ENCODE data around the gene TANGO6.

TANGO6 gene

GRCh38 chr16:69036399-69037091 lies 193.2 kb downstream of the TANGO6 start:
- Histone ChIP-seq H3K27me3 (ENCODE audit: control insufficient read depth, low read length) (no peaks in the 10 kb centered on the region), H3K4me1 (ENCODE audit: control insufficient read depth, low read length) (no peaks in the 10 kb centered on the region), H3F3A (ENCODE audit: control insufficient read depth, insufficient read depth) (no peaks in the 10 kb centered on the region), H3K9me3 (ENCODE audit: control insufficient read depth, insufficient read depth, low read length) (no peaks in the 10 kb centered on the region), H3K27ac (ENCODE audit: low read depth, low read length) (no peak overlapping the region), H3K36me3 (ENCODE audit: control insufficient read depth, low read length) (peaks cover 1% of the 10 kb centered on the region; the same call in 1 of the 2 replicates), H4K20me1 (ENCODE audit: control insufficient read depth, insufficient read depth, low read depth, low read length) (no peaks in the 10 kb centered on the region), H3K9me2 (replicated peaks; ENCODE audit: control insufficient read depth, low read length) (no peaks in the 10 kb centered on the region), H3K79me2 (ENCODE audit: control insufficient read depth, low read length) (no peaks in the 10 kb centered on the region), H3K4me2 (ENCODE audit: low read length) (no peak overlapping the region), H3K4me3 (ENCODE audit: low read length) (no peak overlapping the region)
- no peak for TF ChIP-seq EZH2phosphoT487 (IDR thresholded peaks at IDR 0.05; ENCODE audit: borderline replicate concordance, low read length)
- TF ChIP-seq, protein P1, sequence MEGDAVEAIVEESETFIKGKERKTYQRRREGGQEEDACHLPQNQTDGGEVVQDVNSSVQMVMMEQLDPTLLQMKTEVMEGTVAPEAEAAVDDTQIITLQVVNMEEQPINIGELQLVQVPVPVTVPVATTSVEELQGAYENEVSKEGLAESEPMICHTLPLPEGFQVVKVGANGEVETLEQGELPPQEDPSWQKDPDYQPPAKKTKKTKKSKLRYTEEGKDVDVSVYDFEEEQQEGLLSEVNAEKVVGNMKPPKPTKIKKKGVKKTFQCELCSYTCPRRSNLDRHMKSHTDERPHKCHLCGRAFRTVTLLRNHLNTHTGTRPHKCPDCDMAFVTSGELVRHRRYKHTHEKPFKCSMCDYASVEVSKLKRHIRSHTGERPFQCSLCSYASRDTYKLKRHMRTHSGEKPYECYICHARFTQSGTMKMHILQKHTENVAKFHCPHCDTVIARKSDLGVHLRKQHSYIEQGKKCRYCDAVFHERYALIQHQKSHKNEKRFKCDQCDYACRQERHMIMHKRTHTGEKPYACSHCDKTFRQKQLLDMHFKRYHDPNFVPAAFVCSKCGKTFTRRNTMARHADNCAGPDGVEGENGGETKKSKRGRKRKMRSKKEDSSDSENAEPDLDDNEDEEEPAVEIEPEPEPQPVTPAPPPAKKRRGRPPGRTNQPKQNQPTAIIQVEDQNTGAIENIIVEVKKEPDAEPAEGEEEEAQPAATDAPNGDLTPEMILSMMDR (IDR thresholded peaks at IDR 0.05; ENCODE audit: low read depth, low read length, poor library complexity, severe bottlenecking) = no peak

GRCh38 chr16:69037373-69038160 lies 194.2 kb downstream of the TANGO6 start:
- Histone ChIP-seq H3K9me3 (ENCODE audit: control insufficient read depth, insufficient read depth, low read length) (no peaks in the 10 kb centered on the region), H4K20me1 (ENCODE audit: control insufficient read depth, insufficient read depth, low read depth, low read length) (no peaks in the 10 kb centered on the region), H3K27me3 (ENCODE audit: control insufficient read depth, low read length) (no peaks in the 10 kb centered on the region), H3F3A (ENCODE audit: control insufficient read depth, insufficient read depth) (no peaks in the 10 kb centered on the region), H3K79me2 (ENCODE audit: control insufficient read depth, low read length) (no peaks in the 10 kb centered on the region), H3K36me3 (ENCODE audit: control insufficient read depth, low read length) (peaks cover 4% of the 10 kb centered on the region; the same call in 1 of the 2 replicates), H3K27ac (ENCODE audit: low read depth, low read length) (no peak overlapping the region), H3K4me2 (ENCODE audit: low read length) (no peak overlapping the region), H3K9me2 (replicated peaks; ENCODE audit: control insufficient read depth, low read length) (no peaks in the 10 kb centered on the region), H3K4me1 (ENCODE audit: control insufficient read depth, low read length) (no peaks in the 10 kb centered on the region), H3K4me3 (ENCODE audit: low read length) (no peak overlapping the region)
- TF ChIP-seq EZH2phosphoT487 (IDR thresholded peaks at IDR 0.05; ENCODE audit: borderline replicate concordance, low read length) = no peak

DNA sequence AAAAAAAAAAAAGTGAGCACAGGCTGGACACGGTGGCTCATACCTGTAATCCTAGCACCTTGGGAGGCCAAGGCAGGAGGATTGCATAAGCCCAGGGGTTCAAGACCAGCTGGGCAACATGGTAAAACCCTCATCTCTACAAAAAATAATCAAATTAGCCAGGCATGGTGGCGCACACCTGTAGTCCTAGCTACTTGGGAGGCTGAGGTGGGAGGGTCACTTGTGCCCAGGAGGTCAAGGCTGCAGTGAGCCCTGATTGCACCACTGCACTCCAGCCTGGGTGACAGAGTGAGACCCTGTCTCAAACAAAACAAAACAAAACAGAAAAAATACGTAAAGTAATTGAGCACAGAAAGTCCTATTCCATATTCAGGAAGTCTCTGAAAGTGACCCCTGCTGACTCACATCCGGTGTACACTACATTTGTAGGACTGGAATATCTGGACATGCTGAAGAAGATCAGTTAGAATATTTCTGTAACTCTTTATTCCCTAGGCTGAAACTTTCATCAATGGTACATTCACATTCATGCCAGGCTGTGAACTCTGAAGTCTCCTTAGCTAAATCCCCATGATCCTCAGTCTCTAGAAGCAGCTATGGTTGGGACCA lies 196.1 kb downstream of the TANGO6 start:
- peaks cover 4% of the 10 kb centered on the region; the same call in 1 of the 2 replicates for H3K36me3 ChIP-seq (ENCODE audit: control insufficient read depth, low read length)
- H3K4me1 ChIP-seq (ENCODE audit: control insufficient read depth, low read length) = no peaks in the 10 kb centered on the region
- H3K79me2 ChIP-seq (ENCODE audit: control insufficient read depth, low read length) = no peaks in the 10 kb centered on the region
- H3F3A ChIP-seq (ENCODE audit: control insufficient read depth, insufficient read depth) = no peaks in the 10 kb centered on the region
- TF ChIP-seq, protein P1 (IDR thresholded peaks at IDR 0.05; ENCODE audit: low read depth, low read length, poor library complexity, severe bottlenecking) = no peak
- no peak for TF ChIP-seq EZH2phosphoT487 (IDR thresholded peaks at IDR 0.05; ENCODE audit: borderline replicate concordance, low read length)
- H3K9me3 ChIP-seq (ENCODE audit: control insufficient read depth, insufficient read depth, low read length) = no peaks in the 10 kb centered on the region
- H3K4me2 ChIP-seq (ENCODE audit: low read length) = no peak overlapping the region
- no peak overlapping the region for H3K4me3 ChIP-seq (ENCODE audit: low read length)
- H3K27ac ChIP-seq (ENCODE audit: low read depth, low read length) = no peak overlapping the region
- no peaks in the 10 kb centered on the region for H3K27me3 ChIP-seq (ENCODE audit: control insufficient read depth, low read length)
- H4K20me1 ChIP-seq (ENCODE audit: control insufficient read depth, insufficient read depth, low read depth, low read length) = no peaks in the 10 kb centered on the region
- no peaks in the 10 kb centered on the region for H3K9me2 ChIP-seq (replicated peaks; ENCODE audit: control insufficient read depth, low read length)

All from DOHH2 (cell line).